ENCODE measurements around the gene SSR3. TPM values are rescaled to one million over a fixed set of nuclear protein-coding genes. Genes with fewer than 3 reads are reported as not detected.
"Not testable (repeated sequence)": the region's sequence is repeated elsewhere in the genome, so short reads cannot be mapped to it uniquely, and the experiment has no call there.

The SSR3 gene
- total RNA-seq, 2 experiments from 2014 or later, result 139 to 143 TPM

- ChIA-PET POLR2A (no interaction called here), CTCF (interaction anchor here (0.7 to 1.3 kb wide), 3 partner anchors 11 to 495 kb away, joined by 3 to 7 read pairs (median 3); no protein-coding TSS in a partner anchor)
- no peak overlapping the region for H3K27ac Mint-ChIP-seq
- peaks cover 2% of the 10 kb centered on the region for H3K9me3 Mint-ChIP-seq
- DNase-seq, result no peak
- no peaks in the 10 kb centered on the region for H3K36me3 Mint-ChIP-seq (ENCODE audit: low read depth)
- H3K4me1 Mint-ChIP-seq, result peaks cover 14% of the 10 kb centered on the region
- H3K27me3 Mint-ChIP-seq, result peaks cover 19% of the 10 kb centered on the region
- H3K4me3 Mint-ChIP-seq, result no peak overlapping the region
These were observed 32.2 kb upstream of the SSR3 start for GRCh38 chr3:156586905-156587759.

- POLR2A ChIA-PET, result no interaction called here
- peaks cover 12% of the 10 kb centered on the region for H3K4me1 Mint-ChIP-seq
- H3K27me3 Mint-ChIP-seq, result peaks cover 8% of the 10 kb centered on the region
- H3K9me3 Mint-ChIP-seq, result no peaks in the 10 kb centered on the region
- DNase-seq, result no peak
- H3K4me3 Mint-ChIP-seq, result no peak overlapping the region
- CTCF ChIA-PET, result no interaction called here
- H3K36me3 Mint-ChIP-seq (ENCODE audit: low read depth), result no peaks in the 10 kb centered on the region
- no peak overlapping the region for H3K27ac Mint-ChIP-seq
These were observed 28.6 kb upstream of the SSR3 start for GRCh38 chr3:156583469-156583868.

- Mint-ChIP-seq H3K9me3 (no peaks in the 10 kb centered on the region), H3K36me3 (ENCODE audit: low read depth) (no peaks in the 10 kb centered on the region), H3K4me1 (peaks cover 12% of the 10 kb centered on the region), H3K27ac (no peak overlapping the region), H3K27me3 (peaks cover 8% of the 10 kb centered on the region), H3K4me3 (no peak overlapping the region)
- ChIA-PET CTCF (no interaction called here), POLR2A (no interaction called here)
- DNase-seq, result no peak
These were observed 27.7 kb upstream of the SSR3 start for GRCh38 chr3:156582532-156583183.

- DNase-seq, result no peak
- Mint-ChIP-seq H3K4me1 (peaks cover 12% of the 10 kb centered on the region), H3K4me3 (no peak overlapping the region), H3K36me3 (ENCODE audit: low read depth) (no peaks in the 10 kb centered on the region), H3K27me3 (peaks cover 11% of the 10 kb centered on the region), H3K9me3 (no peaks in the 10 kb centered on the region), H3K27ac (no peak overlapping the region)
- ChIA-PET CTCF (no interaction called here), POLR2A (no interaction called here)
These were observed 27.0 kb upstream of the SSR3 start for GRCh38 chr3:156581954-156582353.

GRCh38 chr3:156581033-156581432, 26.1 kb upstream of the SSR3 start:
- ChIA-PET CTCF (interaction anchor here (0.6 to 1.1 kb wide), 5 partner anchors 17 to 642 kb away, joined by 3 to 4 read pairs (median 3); no protein-coding TSS in a partner anchor), POLR2A (interaction anchor here (0.6 kb wide), 1 partner anchor 762 kb away, joined by 4 read pairs; no protein-coding TSS in a partner anchor)
- peaks cover 12% of the 10 kb centered on the region for H3K4me1 Mint-ChIP-seq
- H3K4me3 Mint-ChIP-seq, result no peak overlapping the region
- H3K9me3 Mint-ChIP-seq, result no peaks in the 10 kb centered on the region
- peaks cover 16% of the 10 kb centered on the region for H3K27me3 Mint-ChIP-seq
- no peak for DNase-seq
- H3K27ac Mint-ChIP-seq, result no peak overlapping the region
- no peaks in the 10 kb centered on the region for H3K36me3 Mint-ChIP-seq (ENCODE audit: low read depth)

- H3K4me3 Mint-ChIP-seq, result no peak overlapping the region
- H3K27ac Mint-ChIP-seq, result no peak overlapping the region
- ChIA-PET CTCF (no interaction called here), POLR2A (no interaction called here)
- no peaks in the 10 kb centered on the region for H3K36me3 Mint-ChIP-seq (ENCODE audit: low read depth)
- no peaks in the 10 kb centered on the region for H3K9me3 Mint-ChIP-seq
- H3K27me3 Mint-ChIP-seq, result peaks cover 24% of the 10 kb centered on the region
- no peak for DNase-seq
- peaks cover 12% of the 10 kb centered on the region for H3K4me1 Mint-ChIP-seq
These were observed 24.5 kb upstream of the SSR3 start for GRCh38 chr3:156579427-156579851.

- peaks cover 4% of the 10 kb centered on the region for H3K4me1 Mint-ChIP-seq
- peaks cover 30% of the 10 kb centered on the region for H3K27me3 Mint-ChIP-seq
- H3K27ac Mint-ChIP-seq, result no peak overlapping the region
- no peaks in the 10 kb centered on the region for H3K9me3 Mint-ChIP-seq
- H3K4me3 Mint-ChIP-seq, result no peak overlapping the region
- H3K36me3 Mint-ChIP-seq (ENCODE audit: low read depth), result no peaks in the 10 kb centered on the region
- CTCF ChIA-PET, result no interaction called here
- POLR2A ChIA-PET, result no interaction called here
- DNase-seq, result no peak
These were observed 22.8 kb upstream of the SSR3 start for GRCh38 chr3:156577736-156578135.

GRCh38 chr3:156576651-156577348, 21.9 kb upstream of the SSR3 start:
- Mint-ChIP-seq H3K36me3 (ENCODE audit: low read depth) (no peaks in the 10 kb centered on the region), H3K4me3 (no peak overlapping the region), H3K4me1 (no peaks in the 10 kb centered on the region), H3K27me3 (peaks cover 37% of the 10 kb centered on the region), H3K27ac (no peak overlapping the region), H3K9me3 (peaks cover 3% of the 10 kb centered on the region)
- DNase-seq, result no peak
- ChIA-PET CTCF (interaction anchor here (0.8 kb wide), 1 partner anchor 21 kb away, joined by 3 read pairs; the partner anchor contains the start of gene SSR3), POLR2A (interaction anchor here (0.6 kb wide), 1 partner anchor 364 kb away, joined by 4 read pairs; no protein-coding TSS in a partner anchor)

GRCh38 chr3:156576051-156576450, 21.1 kb upstream of the SSR3 start:
- Mint-ChIP-seq H3K27ac (no peak overlapping the region), H3K4me3 (no peak overlapping the region), H3K4me1 (no peaks in the 10 kb centered on the region), H3K9me3 (peaks cover 3% of the 10 kb centered on the region), H3K27me3 (peaks cover 42% of the 10 kb centered on the region), H3K36me3 (ENCODE audit: low read depth) (no peaks in the 10 kb centered on the region)
- ChIA-PET CTCF (interaction anchor here (0.8 kb wide), 1 partner anchor 20 kb away, joined by 3 read pairs; the partner anchor contains the start of gene SSR3), POLR2A (interaction anchor here (0.6 kb wide), 1 partner anchor 365 kb away, joined by 4 read pairs; no protein-coding TSS in a partner anchor)
- no peak for DNase-seq

- Mint-ChIP-seq H3K27me3 (peaks cover 43% of the 10 kb centered on the region), H3K27ac (no peak overlapping the region), H3K4me3 (no peak overlapping the region), H3K36me3 (ENCODE audit: low read depth) (no peaks in the 10 kb centered on the region), H3K4me1 (no peaks in the 10 kb centered on the region), H3K9me3 (peaks cover 3% of the 10 kb centered on the region)
- CTCF ChIA-PET, result no interaction called here
- DNase-seq, result no peak
- POLR2A ChIA-PET, result no interaction called here
These were observed 20.7 kb upstream of the SSR3 start for GRCh38 chr3:156575641-156576040.

GRCh38 chr3:156569881-156570280, 15.0 kb upstream of the SSR3 start:
- H3K36me3 Mint-ChIP-seq (ENCODE audit: low read depth); DNase-seq; H3K4me3 Mint-ChIP-seq; POLR2A ChIA-PET; H3K4me1 Mint-ChIP-seq; H3K27ac Mint-ChIP-seq: not testable (repeated sequence)
- Mint-ChIP-seq H3K27me3 (peaks cover 39% of the 10 kb centered on the region), H3K9me3 (peaks cover 11% of the 10 kb centered on the region)
- CTCF ChIA-PET, result interaction anchor here (0.9 to 1.5 kb wide), 2 partner anchors 16 to 104 kb away, joined by 3 read pairs; no protein-coding TSS in a partner anchor

- POLR2A ChIA-PET; H3K4me3 Mint-ChIP-seq; H3K36me3 Mint-ChIP-seq (ENCODE audit: low read depth); H3K4me1 Mint-ChIP-seq; H3K27ac Mint-ChIP-seq; CTCF ChIA-PET; DNase-seq: not testable (repeated sequence)
- Mint-ChIP-seq H3K9me3 (peaks cover 11% of the 10 kb centered on the region), H3K27me3 (peaks cover 37% of the 10 kb centered on the region)
These were observed 14.1 kb upstream of the SSR3 start for GRCh38 chr3:156569016-156569415.
